HepG2 (cell line): Measurements from ENCODE around the gene STAMBPL1. TPM values are rescaled to one million over a fixed set of nuclear protein-coding genes. Genes with fewer than 3 reads are reported as not detected.

Experiments used
- ATAC-seq: fragments of 200-7000 bp; cut with Tn5 transposase; 3 replicates; pipeline ENCODE4 v1.9.1; 2020; ENCODE audit warnings: mild to moderate bottlenecking, moderate library complexity
- BruUV-seq: library from RNA; stranded (reverse); fragments of 400-500 nt; replicated peaks from 2 replicates; lab custom pipeline; 2021; lab: Mats Ljungman, UMichigan
- CTCF ChIA-PET: fragments of 300-600 bp; formaldehyde crosslinking; extraction: SDS; loops from one replicate; lab custom pipeline; 2021; ENCODE audit warnings: low total read pairs, inconsistent platforms, low intra/inter-chr PET ratio; lab: Yijun Ruan, JAX
- POLR2A ChIA-PET: fragments of 350-600 bp; sonication (Branson Sonifier 250); formaldehyde crosslinking; loops from one replicate; lab custom pipeline; 2020; ENCODE audit warnings: antibody characterized with exemption, inconsistent platforms; lab: Yijun Ruan, JAX
- DNase-seq: peaks from one replicate; pipeline ENCODE4 v3.0.0-alpha.2; 2015; ENCODE audit warnings: low spot score
- FAIRE-seq: peaks from 3 replicates; lab custom pipeline; 2011; peaks lifted over from hg19 to GRCh38; lab: Jason Lieb, UNC
- H2AFZ ChIP-seq: one replicate; pipeline ENCODE4 v1.6.1; 2011; ENCODE audit warnings: low read length, inconsistent platforms
- H3K27ac ChIP-seq: fragments of 300-600 bp; 3 replicates; pipeline ENCODE4 v1.8.0; 2011; ENCODE audit warnings: mixed run types, mild to moderate bottlenecking, mixed read lengths, low read length, inconsistent platforms; ENCODE audit not compliant: insufficient read depth; ENCODE audit errors: extremely low read length
- H3K27me3 ChIP-seq, 2 experiments: fragments of 200-600 bp in 1 of 2; 2 replicates in 1 of 2; 3 replicates in 1 of 2; pipeline versions ENCODE4 v1.6.0 to v1.8.0; 2011; ENCODE audit warnings: low read length in 2 of 2, mild to moderate bottlenecking in 2 of 2, moderate library complexity in 2 of 2, inconsistent platforms in 1 of 2; ENCODE audit not compliant: insufficient read depth in 2 of 2, control insufficient read depth in 1 of 2
- H3K36me3 ChIP-seq, 2 experiments: fragments of 200-600 bp in 1 of 2; replicated peaks in 1 of 2; 2 replicates in 1 of 2; 3 replicates in 1 of 2; pipeline versions ENCODE4 v1.5.1 to v1.8.0; 2011; ENCODE audit warnings: low read length in 2 of 2, inconsistent platforms in 1 of 2; ENCODE audit not compliant: insufficient read depth in 2 of 2, control insufficient read depth in 1 of 2
- H3K4me1 ChIP-seq: 2 replicates; pipeline ENCODE4 v1.5.1; 2012; ENCODE audit warnings: low read length, inconsistent platforms; ENCODE audit not compliant: insufficient read depth
- H3K4me2 ChIP-seq: 2 replicates; pipeline ENCODE4 v1.6.0; 2011; ENCODE audit warnings: low read depth, low read length, inconsistent platforms
- H3K4me3 ChIP-seq, 3 experiments: fragments of 200-600 bp in 1 of 3; sonication (generic), shearing (Covaris generic) in 1 of 3; replicated peaks in 1 of 3; 2 replicates each; pipeline ENCODE4 v1.5.1; 2011 to 2016; ENCODE audit warnings: low read length in 3 of 3, inconsistent platforms in 2 of 3, low read depth in 2 of 3, mild to moderate bottlenecking in 2 of 3, control low read depth in 1 of 3, mixed read lengths in 1 of 3; ENCODE audit not compliant: insufficient read depth in 1 of 3
- H3K79me2 ChIP-seq: one replicate; pipeline ENCODE4 v1.6.1; 2011; ENCODE audit warnings: low read length, inconsistent platforms; ENCODE audit not compliant: insufficient read depth
- H3K9ac ChIP-seq: 2 replicates; pipeline ENCODE4 v1.6.0; 2011; ENCODE audit warnings: mild to moderate bottlenecking, low read depth, low read length, inconsistent platforms; ENCODE audit not compliant: insufficient read depth
- H3K9me3 ChIP-seq: 2 replicates; pipeline ENCODE4 v1.5.1; 2012; ENCODE audit warnings: mild to moderate bottlenecking, low read length
- H4K20me1 ChIP-seq: 2 replicates; pipeline ENCODE4 v1.6.0; 2011; ENCODE audit warnings: inconsistent platforms, mild to moderate bottlenecking, low read length, moderate library complexity; ENCODE audit not compliant: insufficient read depth
- ARNT ChIP-seq: fragments of 450-650 bp; IDR thresholded peaks from 2 replicates; pipeline ENCODE4 v1.6.1; 2017
- CEBPB ChIP-seq: IDR thresholded peaks from 2 replicates; pipeline ENCODE4 v1.6.1; 2011; ENCODE audit warnings: low read depth, low read length, improper control_type of control experiment, borderline replicate concordance
- CREB3 ChIP-seq: sonication (generic); formaldehyde crosslinking; IDR thresholded peaks from 2 replicates; pipeline ENCODE4 v1.5.0; 2020; ENCODE audit warnings: missing genetic modification reagents
- EHMT2 ChIP-seq: fragments of 200-600 bp; sonication (generic); IDR thresholded peaks from 2 replicates; pipeline ENCODE4 v1.7.0; 2017; ENCODE audit warnings: antibody characterized with exemption, low read depth, low read length, borderline replicate concordance
- HOXA3 ChIP-seq: sonication (generic); formaldehyde crosslinking; IDR thresholded peaks from 2 replicates; pipeline ENCODE4 v1.5.0; 2020; ENCODE audit warnings: missing genetic modification reagents
- ISL2 ChIP-seq: sonication (generic); formaldehyde crosslinking; IDR thresholded peaks from 2 replicates; pipeline ENCODE4 v1.5.0; 2020; ENCODE audit warnings: missing genetic modification reagents
- RAD21 ChIP-seq: fragments of 450-650 bp; formaldehyde crosslinking; IDR thresholded peaks from 2 replicates; pipeline ENCODE4 v1.5.0; 2020; ENCODE audit warnings: mild to moderate bottlenecking
- SIX4 ChIP-seq: sonication (generic); formaldehyde crosslinking; IDR thresholded peaks from 2 replicates; pipeline ENCODE4 v1.4.0; 2020; ENCODE audit warnings: missing genetic modification reagents
- SMAD9 ChIP-seq: sonication (generic); formaldehyde crosslinking; IDR thresholded peaks from 2 replicates; pipeline ENCODE4 v1.5.1; 2020; ENCODE audit warnings: mild to moderate bottlenecking, missing genetic modification reagents
- SPEN ChIP-seq: sonication (generic); formaldehyde crosslinking; IDR thresholded peaks from 2 replicates; pipeline ENCODE4 v1.5.1; 2020; ENCODE audit warnings: low read depth, mild to moderate bottlenecking, missing genetic modification reagents
- SRSF1 ChIP-seq: fragments of 200-400 bp; formaldehyde crosslinking; optimal IDR thresholded peaks from 2 replicates; pipeline ENCODE3; 2017; ENCODE audit warnings: mild to moderate bottlenecking, low read depth, low read length, moderate library complexity
- TEF ChIP-seq: sonication (generic); formaldehyde crosslinking; IDR thresholded peaks from 2 replicates; pipeline ENCODE4 v1.5.0; 2020; ENCODE audit warnings: missing genetic modification reagents
- ZC3H13 ChIP-seq: sonication (generic); formaldehyde crosslinking; IDR thresholded peaks from 2 replicates; pipeline ENCODE4 v1.8.1; 2023; ENCODE audit warnings: mild to moderate bottlenecking, missing genetic modification reagents, moderate library complexity
- ZFX ChIP-seq: sonication (generic); formaldehyde crosslinking; IDR thresholded peaks from 2 replicates; pipeline ENCODE4 v1.4.0; 2020; ENCODE audit warnings: mild to moderate bottlenecking, low read depth, missing genetic modification reagents, moderate library complexity
- ZMYM4 ChIP-seq: sonication (generic); formaldehyde crosslinking; IDR thresholded peaks from 2 replicates; pipeline ENCODE4 v1.8.1; 2023; ENCODE audit warnings: mild to moderate bottlenecking, missing genetic modification reagents
- ZNF335 ChIP-seq: sonication (generic); formaldehyde crosslinking; IDR thresholded peaks from 2 replicates; pipeline ENCODE4 v1.4.0; 2020; ENCODE audit warnings: missing genetic modification reagents
- ZNF430 ChIP-seq: sonication (generic); formaldehyde crosslinking; IDR thresholded peaks from 2 replicates; pipeline ENCODE4 v1.9.0; 2021; ENCODE audit warnings: mild to moderate bottlenecking, missing genetic modification reagents
- ZNF678 ChIP-seq: sonication (generic); formaldehyde crosslinking; IDR thresholded peaks from 2 replicates; pipeline ENCODE4 v1.4.0; 2020; ENCODE audit warnings: mild to moderate bottlenecking, missing genetic modification reagents
- ZNF710 ChIP-seq: sonication (generic); formaldehyde crosslinking; IDR thresholded peaks from 2 replicates; pipeline ENCODE4 v1.5.0; 2020; ENCODE audit warnings: mild to moderate bottlenecking, missing genetic modification reagents, borderline replicate concordance
- WGBS: methylation state at CpG from one replicate; pipeline ENCODE4 v1.1.6; 2017; ENCODE audit warnings: low lambda C conversion rate; 5-methylcytosine and 5-hydroxymethylcytosine counted together
- in situ Hi-C: cut with HindIII; loops from 2 replicates; pipeline ENCODE4 v1.10.0; 2017; ENCODE audit warnings: low pct_unique_long_range_greater_than_20kb; ENCODE audit not compliant: extremely low pct_ligation_motif_present
- intact Hi-C: fragments of 100-400 bp; cut with micrococcal nuclease; formaldehyde crosslinking; loops from one replicate; pipeline ENCODE4 v1.10.0; 2022; ENCODE audit not compliant: unreplicated experiment
- polyA plus RNA-seq, 8 experiments: library from polyadenylated mRNA; depleted of rRNA in 3 of 8; stranded (reverse) in 7 of 8; unstranded in 1 of 8; fragments of >200 nt; fragmentation: Illumina TruSeq in 4 of 8; extraction: Trizol in 4 of 8; gene quantifications; 2 replicates each; pipeline versions ENCODE4 v1.2.1 to v1.2.3, GENCODE V29; 2011 to 2016; ENCODE audit warnings: low read depth in 4 of 8, missing spikeins in 1 of 8, mixed read lengths in 1 of 8; ENCODE audit not compliant: insufficient read depth in 1 of 8
- total RNA-seq, 5 experiments: library from RNA; depleted of rRNA; stranded (reverse); fragments of >200 nt; fragmentation: Illumina TruSeq; extraction: Trizol; gene quantifications; 2 replicates each; pipeline ENCODE4 v1.2.3, GENCODE V29; 2016; ENCODE audit warnings: low read depth in 1 of 5
- TF ChIP-seq, protein P1 (sequence below): sonication (generic); formaldehyde crosslinking; IDR thresholded peaks from 2 replicates; pipeline ENCODE4 v1.4.0; 2020; ENCODE audit warnings: missing genetic modification reagents, low read depth, mild to moderate bottlenecking, borderline replicate concordance

STAMBPL1 gene
- total and polyA plus RNA-seq, 2 of the 13 experiments (the other 11 are each of a cell fraction or from before 2014, with no cell fraction given): 1.4 to 1.5 TPM

GRCh38 chr10:88934900-88935672, 55.0 kb downstream of the STAMBPL1 start:
- no peak overlapping the region for H3K9ac ChIP-seq
- peaks cover 0 to 8% of the 10 kb centered on the region in 2 experiments; a peak in 2 of 5 replicates for H3K36me3 ChIP-seq
- POLR2A ChIA-PET: no interaction called here
- H3K4me3 ChIP-seq: no peak overlapping the region; a peak in 1 of 6 replicates
- DNase-seq: peak; percentile 80
- H3K79me2 ChIP-seq: no peaks in the 10 kb centered on the region
- H3K27me3 ChIP-seq: no peaks in the 10 kb centered on the region
- 32% methylated on average over 17 of the region's 17 CpGs for WGBS
- peak overlapping the region; percentile 50 for H2AFZ ChIP-seq
- FAIRE-seq: peak; percentile 90
- H4K20me1 ChIP-seq: no peaks in the 10 kb centered on the region
- intact Hi-C loops (loop anchor here (1.0 to 5.0 kb wide), 6 partner anchors 38 to 282 kb away; partner anchors contain the start of gene STAMBPL1), in situ Hi-C loops (loop anchor here (5.0 to 10.0 kb wide), 2 partner anchors 98 to 270 kb away; partner anchors contain the start of gene CH25H)
- peaks cover 8% of the 10 kb centered on the region for H3K4me1 ChIP-seq
- peak overlapping the region; percentile 50 for H3K4me2 ChIP-seq
- H3K27ac ChIP-seq: no peak overlapping the region
- H3K9me3 ChIP-seq: no peaks in the 10 kb centered on the region
- ATAC-seq: peak; percentile 87
- CTCF ChIA-PET: interaction anchor here (1.6 to 6.4 kb wide), 5 partner anchors 51 to 283 kb away, joined by 6 to 45 read pairs (median 14); partner anchors contain the start of gene FAS
- no TSS peak for BruUV-seq
- TF ChIP-seq, protein P1, sequence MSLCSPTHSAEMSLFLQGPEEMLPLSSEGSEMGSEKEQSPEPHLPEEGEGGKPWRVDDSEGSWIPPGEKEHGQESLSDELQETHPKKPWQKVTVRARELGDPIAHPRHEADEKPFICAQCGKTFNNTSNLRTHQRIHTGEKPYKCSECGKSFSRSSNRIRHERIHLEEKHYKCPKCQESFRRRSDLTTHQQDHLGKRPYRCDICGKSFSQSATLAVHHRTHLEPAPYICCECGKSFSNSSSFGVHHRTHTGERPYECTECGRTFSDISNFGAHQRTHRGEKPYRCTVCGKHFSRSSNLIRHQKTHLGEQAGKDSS (CRISPR knock-in tag): no peak
- TF ChIP-seq EHMT2: no peak
- TF ChIP-seq ZMYM4 (CRISPR knock-in tag): 0 out of 2 replicates have a peak, but pooled peaks have one; percentile 18
- no peak for TF ChIP-seq ZNF335
- TF ChIP-seq SIX4 (CRISPR knock-in tag): no peak
- TF ChIP-seq ISL2 (CRISPR knock-in tag): no peak
- TF ChIP-seq ZC3H13 (CRISPR knock-in tag): no peak
- no peak for TF ChIP-seq SRSF1
- TF ChIP-seq SPEN (CRISPR knock-in tag): no peak
- TF ChIP-seq ZNF710: no peak
- no peak for TF ChIP-seq CREB3 (CRISPR knock-in tag)
- TF ChIP-seq RAD21 (CRISPR knock-in tag): 0 out of 2 replicates have a peak, but pooled peaks have one; percentile 14
- TF ChIP-seq HOXA3: no peak
- TF ChIP-seq SMAD9 (CRISPR knock-in tag): no peak
- peak; percentile 44; the same call in 1 of the 2 replicates for TF ChIP-seq CEBPB
- no peak; the same call in 1 of the 2 replicates for TF ChIP-seq ZFX (CRISPR knock-in tag)
- no peak for TF ChIP-seq ZNF430 (CRISPR knock-in tag)
- no peak for TF ChIP-seq TEF
- no peak for TF ChIP-seq ZNF678 (CRISPR knock-in tag)
- no peak for TF ChIP-seq ARNT
